Activated B cell treated with CpG ODN at 0.5 μM for 24 hours (primary cell): ENCODE measurements around the gene PTGR2. TPM values are rescaled to one million over a fixed set of nuclear protein-coding genes. Genes with fewer than 3 reads are reported as not detected.

Experiments
- ATAC-seq: fragments of 200-7000 bp; cut with Tn5 transposase; one replicate; pipeline ENCODE4 v1.10.0; 2021; ENCODE audit warnings: low read depth, mild to moderate bottlenecking, moderate library complexity
- CTCF ChIA-PET: fragments of 350-600 bp; sonication (Branson Sonifier 250); formaldehyde crosslinking; loops from one replicate; lab custom pipeline; 2021; ENCODE audit warnings: antibody characterized with exemption; lab: Charles Lee
- POLR2A ChIA-PET: fragments of 350-600 bp; sonication (Branson Sonifier 250); formaldehyde crosslinking; loops from one replicate; lab custom pipeline; 2021; ENCODE audit warnings: antibody characterized with exemption; lab: Charles Lee
- DNase-seq: peaks from one replicate; pipeline ENCODE4 v3.0.0; 2022
- H3K27ac Mint-ChIP-seq: one replicate; pipeline ENCODE4 v1.8.0; 2020; ENCODE audit warnings: mixed read lengths
- H3K27me3 Mint-ChIP-seq: one replicate; pipeline ENCODE4 v1.8.0; 2021; ENCODE audit warnings: mixed read lengths
- H3K36me3 Mint-ChIP-seq: one replicate; pipeline ENCODE4 v1.8.0; 2021; ENCODE audit warnings: low read depth, mixed read lengths
- H3K4me1 Mint-ChIP-seq: one replicate; pipeline ENCODE4 v1.8.0; 2021; ENCODE audit warnings: mixed read lengths
- H3K4me3 Mint-ChIP-seq: one replicate; pipeline ENCODE4 v1.8.0; 2020; ENCODE audit warnings: mild to moderate bottlenecking, mixed read lengths
- H3K9me3 Mint-ChIP-seq: one replicate; pipeline ENCODE4 v1.8.0; 2020; ENCODE audit warnings: mixed read lengths
- intact Hi-C: fragments of 100-400 bp; cut with micrococcal nuclease; formaldehyde crosslinking; loops from one replicate; pipeline ENCODE4 v1.15.1; 2024
- total RNA-seq: library from RNA; stranded (reverse); gene quantifications from 2 replicates; pipeline ENCODE4 v1.2.3, GENCODE V29; 2022
- TF ChIP-seq, protein P1 (sequence below): fragments of 200-600 bp; IDR thresholded peaks from one replicate; pipeline ENCODE4 v1.8.0; 2022; ENCODE audit warnings: antibody characterized with exemption, mild to moderate bottlenecking

The PTGR2 gene
- total RNA-seq, 1 donor from 2014 or later: 4.8 TPM

DNA sequence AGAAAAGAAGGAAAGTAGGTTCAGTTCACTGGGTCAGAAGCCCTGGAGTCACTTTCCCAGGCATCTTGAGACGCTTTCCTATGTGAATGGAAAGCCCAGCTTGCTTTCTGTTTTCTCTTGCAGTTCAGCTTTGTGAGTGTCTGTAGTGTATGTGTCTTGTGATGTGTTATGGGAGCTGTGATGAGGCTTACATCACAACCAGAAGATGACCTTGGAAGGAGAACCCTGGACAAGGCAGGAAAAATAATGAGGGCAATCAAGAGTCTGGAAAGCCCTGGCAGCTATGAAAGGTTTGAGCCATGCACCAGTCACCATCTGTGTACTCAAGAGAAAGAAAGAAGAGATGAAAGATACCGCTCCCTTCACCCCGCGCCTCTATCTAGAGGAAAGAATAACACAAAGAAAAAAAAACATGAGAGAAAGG is 35.2 kb upstream of the PTGR2 start:
- intact Hi-C loops: no loop called here
- CTCF ChIA-PET: interaction anchor here (1.1 to 1.4 kb wide), 3 partner anchors 9 to 88 kb away, joined by 3 to 4 read pairs (median 3); no protein-coding TSS in a partner anchor
- POLR2A ChIA-PET: no interaction called here
- TF ChIP-seq, protein P1, sequence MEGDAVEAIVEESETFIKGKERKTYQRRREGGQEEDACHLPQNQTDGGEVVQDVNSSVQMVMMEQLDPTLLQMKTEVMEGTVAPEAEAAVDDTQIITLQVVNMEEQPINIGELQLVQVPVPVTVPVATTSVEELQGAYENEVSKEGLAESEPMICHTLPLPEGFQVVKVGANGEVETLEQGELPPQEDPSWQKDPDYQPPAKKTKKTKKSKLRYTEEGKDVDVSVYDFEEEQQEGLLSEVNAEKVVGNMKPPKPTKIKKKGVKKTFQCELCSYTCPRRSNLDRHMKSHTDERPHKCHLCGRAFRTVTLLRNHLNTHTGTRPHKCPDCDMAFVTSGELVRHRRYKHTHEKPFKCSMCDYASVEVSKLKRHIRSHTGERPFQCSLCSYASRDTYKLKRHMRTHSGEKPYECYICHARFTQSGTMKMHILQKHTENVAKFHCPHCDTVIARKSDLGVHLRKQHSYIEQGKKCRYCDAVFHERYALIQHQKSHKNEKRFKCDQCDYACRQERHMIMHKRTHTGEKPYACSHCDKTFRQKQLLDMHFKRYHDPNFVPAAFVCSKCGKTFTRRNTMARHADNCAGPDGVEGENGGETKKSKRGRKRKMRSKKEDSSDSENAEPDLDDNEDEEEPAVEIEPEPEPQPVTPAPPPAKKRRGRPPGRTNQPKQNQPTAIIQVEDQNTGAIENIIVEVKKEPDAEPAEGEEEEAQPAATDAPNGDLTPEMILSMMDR: no peak
- H3K9me3 Mint-ChIP-seq: no peaks in the 10 kb centered on the region
- no peak for DNase-seq
- peaks cover 4% of the 10 kb centered on the region for H3K27me3 Mint-ChIP-seq
- no peaks in the 10 kb centered on the region for H3K36me3 Mint-ChIP-seq
- peaks cover 5% of the 10 kb centered on the region for H3K4me1 Mint-ChIP-seq
- no peak overlapping the region for H3K4me3 Mint-ChIP-seq
- ATAC-seq: no peak
- no peak overlapping the region for H3K27ac Mint-ChIP-seq

DNA sequence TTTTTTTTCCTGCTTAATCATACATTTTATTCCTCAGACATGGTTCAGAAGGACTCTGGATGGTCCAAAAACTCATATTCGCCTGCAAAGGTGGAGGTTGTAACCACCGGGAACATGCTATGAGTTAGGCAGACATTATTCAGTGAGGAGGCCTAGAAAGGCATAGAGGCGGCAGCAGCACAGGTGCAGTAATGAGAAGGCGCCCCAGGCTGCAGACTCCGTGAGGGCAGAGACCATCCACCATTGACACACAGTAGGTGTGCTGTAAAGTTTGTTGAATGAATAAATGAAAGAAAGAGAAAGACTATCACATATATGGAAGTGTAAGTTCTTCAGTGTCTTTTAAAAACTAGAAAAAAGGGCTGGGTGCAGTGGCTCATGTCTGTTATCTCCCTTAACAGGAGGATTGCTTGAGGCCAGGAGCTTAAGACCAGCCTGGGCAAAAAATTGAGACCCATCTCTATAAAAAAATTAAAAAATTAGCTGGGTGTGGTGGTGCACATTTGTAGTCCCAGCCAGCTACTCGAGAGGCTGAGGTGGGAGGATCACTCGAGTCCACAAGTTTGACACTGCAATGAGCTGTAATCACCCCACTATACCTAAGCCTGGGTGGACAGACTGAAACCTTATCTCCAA is 34.5 kb upstream of the PTGR2 start:
- no peak for ATAC-seq
- POLR2A ChIA-PET: interaction anchor here (1.4 kb wide), 1 partner anchor 39 kb away, joined by 5 read pairs; no protein-coding TSS in a partner anchor
- Mint-ChIP-seq H3K27ac (no peak overlapping the region), H3K4me3 (no peak overlapping the region), H3K27me3 (peaks cover 3% of the 10 kb centered on the region), H3K9me3 (no peaks in the 10 kb centered on the region), H3K36me3 (no peaks in the 10 kb centered on the region), H3K4me1 (peaks cover 5% of the 10 kb centered on the region)
- CTCF ChIA-PET: interaction anchor here (1.1 to 1.4 kb wide), 2 partner anchors 8 to 89 kb away, joined by 3 read pairs; no protein-coding TSS in a partner anchor
- no peak for DNase-seq
- intact Hi-C loops: no loop called here
- TF ChIP-seq, protein P1: no peak

DNA sequence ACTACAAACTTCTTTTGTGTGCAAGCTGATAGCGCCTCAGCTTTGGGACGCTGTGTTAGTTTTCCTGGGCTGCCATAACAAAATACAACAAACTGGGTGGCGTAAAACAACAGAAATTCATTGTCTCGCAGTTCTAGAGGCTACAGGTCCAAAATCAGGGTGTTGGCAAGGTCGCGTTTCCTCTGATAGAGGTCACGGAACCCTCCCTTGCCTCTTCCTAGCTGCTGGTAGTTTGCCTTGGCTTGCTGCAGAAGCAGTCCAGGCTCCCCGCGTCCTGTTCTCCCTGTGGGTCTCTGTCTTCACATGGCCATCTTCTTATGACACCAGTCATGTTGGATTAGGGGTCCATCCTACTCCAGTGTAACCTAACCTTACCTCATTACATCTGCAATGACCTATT is 32.8 kb upstream of the PTGR2 start:
- H3K27me3 Mint-ChIP-seq: peaks cover 2% of the 10 kb centered on the region
- no peaks in the 10 kb centered on the region for H3K9me3 Mint-ChIP-seq
- ChIA-PET CTCF (no interaction called here), POLR2A (interaction anchor here (0.7 kb wide), 1 partner anchor 1028 kb away, joined by 4 read pairs; no protein-coding TSS in a partner anchor)
- ATAC-seq: no peak
- H3K36me3 Mint-ChIP-seq: no peaks in the 10 kb centered on the region
- intact Hi-C loops: no loop called here
- TF ChIP-seq, protein P1: no peak
- no peak for DNase-seq
- no peak overlapping the region for H3K4me3 Mint-ChIP-seq
- no peak overlapping the region for H3K27ac Mint-ChIP-seq
- peaks cover 5% of the 10 kb centered on the region for H3K4me1 Mint-ChIP-seq

DNA sequence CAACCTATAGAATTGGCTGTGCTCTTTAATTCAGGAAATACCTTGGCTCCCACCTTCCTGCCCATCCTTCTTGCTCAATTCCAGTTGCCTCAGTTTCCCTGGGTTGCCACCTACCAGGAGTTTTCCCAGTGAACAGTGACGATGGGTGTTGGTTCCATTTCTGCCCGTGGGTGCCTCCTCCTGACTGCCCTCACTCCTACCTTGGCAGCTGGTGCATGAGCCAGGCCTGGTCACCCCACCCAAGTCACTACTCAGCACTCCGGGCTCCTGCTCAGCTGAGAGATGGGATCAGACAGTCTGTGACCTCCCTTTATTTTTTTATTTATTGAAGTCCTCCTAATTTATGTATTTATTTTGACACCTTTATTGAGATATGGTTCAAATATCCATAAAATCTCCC is 31.0 kb upstream of the PTGR2 start:
- H3K4me1 Mint-ChIP-seq: no peaks in the 10 kb centered on the region
- H3K27me3 Mint-ChIP-seq: no peaks in the 10 kb centered on the region
- no peak for ATAC-seq
- intact Hi-C loops: no loop called here
- no peak overlapping the region for H3K27ac Mint-ChIP-seq
- TF ChIP-seq, protein P1: no peak
- CTCF ChIA-PET: interaction anchor here (9.4 kb wide), 1 partner anchor 92 kb away, joined by 126 read pairs; no protein-coding TSS in a partner anchor
- no peak overlapping the region for H3K4me3 Mint-ChIP-seq
- POLR2A ChIA-PET: interaction anchor here (0.9 kb wide), 1 partner anchor 61 kb away, joined by 3 read pairs; a partner anchor contains a TSS
- H3K9me3 Mint-ChIP-seq: no peaks in the 10 kb centered on the region
- DNase-seq: no peak
- H3K36me3 Mint-ChIP-seq: no peaks in the 10 kb centered on the region

DNA sequence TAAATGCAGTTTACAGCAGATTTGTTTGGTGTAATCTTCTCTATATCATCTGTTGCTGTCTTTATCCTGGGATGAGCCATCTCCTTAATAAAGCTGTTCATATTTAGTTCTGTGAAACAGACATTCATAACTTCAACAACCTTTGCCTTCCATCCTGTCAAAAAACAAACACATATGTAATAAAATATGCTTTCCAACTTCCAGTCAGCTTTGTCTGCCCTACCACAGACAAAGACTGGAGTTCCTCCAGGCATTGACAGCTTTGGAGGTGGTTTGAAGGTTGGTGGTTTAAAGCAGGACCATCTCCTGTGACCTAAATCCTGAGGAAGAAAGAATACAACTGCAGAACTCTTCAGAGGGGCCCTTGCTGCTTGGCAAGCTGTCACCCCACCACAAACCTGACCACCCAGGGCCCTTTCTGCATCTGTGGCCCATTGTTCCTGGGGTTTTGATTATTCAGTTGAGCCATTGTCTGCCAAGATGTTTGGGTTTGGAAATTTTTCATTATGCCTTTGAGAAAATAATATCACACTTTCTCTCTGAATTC is 28.2 kb upstream of the PTGR2 start:
- no peaks in the 10 kb centered on the region for H3K27me3 Mint-ChIP-seq
- ChIA-PET POLR2A (interaction anchor here (1.6 kb wide), 1 partner anchor 65 kb away, joined by 3 read pairs; no protein-coding TSS in a partner anchor), CTCF (interaction anchor here (9.4 kb wide), 1 partner anchor 95 kb away, joined by 126 read pairs; no protein-coding TSS in a partner anchor)
- no peaks in the 10 kb centered on the region for H3K36me3 Mint-ChIP-seq
- no peak overlapping the region for H3K4me3 Mint-ChIP-seq
- no peaks in the 10 kb centered on the region for H3K4me1 Mint-ChIP-seq
- TF ChIP-seq, protein P1: no peak
- ATAC-seq (no peak), DNase-seq (no peak)
- no peak overlapping the region for H3K27ac Mint-ChIP-seq
- intact Hi-C loops: no loop called here
- H3K9me3 Mint-ChIP-seq: no peaks in the 10 kb centered on the region
